H1 (cell line): Measurements from ENCODE around the gene ZBTB14. TPM values are rescaled to one million over a fixed set of nuclear protein-coding genes. Genes with fewer than 3 reads are reported as not detected.

ENCODE experiments used
- KDM1A ChIP-seq: fragments of 200-600, 300-600 bp; sonication (generic); IDR thresholded peaks from 2 replicates; pipeline ENCODE4 v1.7.1; 2016; ENCODE audit warnings: mild to moderate bottlenecking, low read length, borderline replicate concordance
- SP4 ChIP-seq: IDR thresholded peaks from 2 replicates; pipeline ENCODE4 v1.6.1; 2012; ENCODE audit warnings: low read length, inconsistent platforms
- polyA plus RNA-seq, 7 experiments: library from polyadenylated mRNA; depleted of rRNA in 3 of 7; stranded (reverse) in 5 of 7; unstranded in 2 of 7; fragments of >200 nt in 5 of 7; fragments of 200-250 nt in 2 of 7; gene quantifications; 1 replicate in 5 of 7; 2 replicates in 1 of 7; 4 replicates in 1 of 7; pipeline versions ENCODE4 v1.2.1 to v1.2.3, GENCODE V29; 2011 to 2013; ENCODE audit warnings: missing spikeins in 2 of 7, mixed read lengths in 2 of 7
- total RNA-seq: library from RNA; stranded (reverse); fragmentation: NEBNext Ultra II Directional; extraction: Animal tissue kit (Norgen Biotek cat#: 25700); gene quantifications from 2 replicates; pipeline ENCODE4 v1.2.1, GENCODE V29; 2021

Gene ZBTB14
- total and polyA plus RNA-seq, 2 of the 8 experiments (the other 6 are each of a cell fraction or from before 2014, with no cell fraction given) = 5.2 to 18.3 TPM

- TF ChIP-seq KDM1A (no peak), SP4 (no peak)
These were observed 20.3 kb upstream of the ZBTB14 start (continued) for GRCh38 chr18:5315838-5316237.
